Common myeloid progenitor, CD34-positive (primary cell): ENCODE data around the gene CSNK1A1.

ENCODE experiments used
- CTCF ChIA-PET: fragments of 350-600 bp; sonication (Branson Sonifier 250); formaldehyde crosslinking; loops from one replicate; lab custom pipeline; 2021; ENCODE audit warnings: antibody characterized with exemption; lab: Charles Lee
- POLR2A ChIA-PET: fragments of 350-600 bp; sonication (Branson Sonifier 250); formaldehyde crosslinking; loops from one replicate; lab custom pipeline; 2021; ENCODE audit warnings: antibody characterized with exemption; lab: Charles Lee
- DNase-seq, 3 donors: peaks; one replicate each; pipeline versions ENCODE4 v3.0.0 to v3.0.0-alpha.2; 2013
- H3K27ac ChIP-seq, 2 experiments: 1 replicate in 1 of 2; 2 replicates in 1 of 2; pipeline ENCODE4 v1.7.0; 2013; ENCODE audit warnings: inconsistent platforms in 2 of 2, low read length in 2 of 2, mild to moderate bottlenecking in 2 of 2, low read depth in 1 of 2, moderate library complexity in 1 of 2; ENCODE audit not compliant: severe bottlenecking in 2 of 2, insufficient read depth in 1 of 2, poor library complexity in 1 of 2
- H3K27me3 ChIP-seq, 5 experiments: replicated peaks in 2 of 5; 1 replicate in 3 of 5; 2 replicates in 2 of 5; pipeline versions ENCODE4 v1.6.1 to v1.7.0; 2013; ENCODE audit warnings: low read length in 4 of 5, mild to moderate bottlenecking in 2 of 5, moderate library complexity in 2 of 5, inconsistent platforms in 1 of 5; ENCODE audit not compliant: insufficient read depth in 5 of 5, control insufficient read depth in 4 of 5
- H3K36me3 ChIP-seq, 4 experiments: 1 replicate in 2 of 4; 2 replicates in 2 of 4; pipeline versions ENCODE4 v1.6.1 to v1.7.0; 2013; ENCODE audit warnings: low read length in 3 of 4, control low read depth in 1 of 4, mild to moderate bottlenecking in 1 of 4; ENCODE audit not compliant: control insufficient read depth in 4 of 4, insufficient read depth in 4 of 4
- H3K4me1 ChIP-seq, 4 experiments: 1 replicate in 3 of 4; 2 replicates in 1 of 4; pipeline versions ENCODE4 v1.6.1 to v1.7.1; 2013; ENCODE audit warnings: low read length in 3 of 4, mild to moderate bottlenecking in 3 of 4, control low read depth in 1 of 4, inconsistent platforms in 1 of 4, moderate library complexity in 1 of 4; ENCODE audit not compliant: control insufficient read depth in 4 of 4, insufficient read depth in 4 of 4; ENCODE audit errors: control extremely low read depth in 1 of 4
- H3K4me3 ChIP-seq, 7 experiments: 1 replicate in 4 of 7; 2 replicates in 3 of 7; pipeline versions ENCODE4 v1.5.1 to v1.7.0; 2013; ENCODE audit warnings: mild to moderate bottlenecking in 7 of 7, low read length in 6 of 7, moderate library complexity in 6 of 7, inconsistent platforms in 2 of 7, low read depth in 2 of 7, control low read depth in 1 of 7; ENCODE audit not compliant: insufficient read depth in 4 of 7, control insufficient read depth in 1 of 7; ENCODE audit errors: extremely low read depth in 1 of 7
- H3K9me3 ChIP-seq, 5 experiments: 1 replicate in 4 of 5; 2 replicates in 1 of 5; pipeline versions ENCODE4 v1.6.1 to v1.7.1; 2013; ENCODE audit warnings: low read length in 4 of 5, mild to moderate bottlenecking in 2 of 5, inconsistent platforms in 1 of 5, low read depth in 1 of 5, moderate library complexity in 1 of 5; ENCODE audit not compliant: control insufficient read depth in 4 of 5, insufficient read depth in 2 of 5; ENCODE audit errors: control extremely low read depth in 1 of 5
- whole genome bisulfite sequencing: methylation state at CpG from one replicate; pipeline ENCODE4 v1.1.5; 2013; ENCODE audit not compliant: insufficient coverage; 5-methylcytosine and 5-hydroxymethylcytosine counted together

The CSNK1A1 gene

GRCh38 chr5:149453618-149454415, 97.4 kb downstream of the CSNK1A1 start:
- Histone ChIP-seq H3K4me1 (peaks cover 0 to 18% (median 13%) of the 10 kb centered on the region in 4 experiments), H3K27me3 (no peaks in the 10 kb centered on the region), H3K27ac (no peak overlapping the region), H3K4me3 (no peak overlapping the region), H3K9me3 (no peaks in the 10 kb centered on the region), H3K36me3 (no peaks in the 10 kb centered on the region)
- WGBS, result 97% methylated on average over 7 of the region's 10 CpGs
- CTCF ChIA-PET, result interaction anchor here (1.3 to 4.5 kb wide), 6 partner anchors 9 to 66 kb away, joined by 3 to 23 read pairs (median 5); no protein-coding TSS in a partner anchor
- POLR2A ChIA-PET, result interaction anchor here (0.6 to 0.7 kb wide), 2 partner anchors 14 to 81 kb away, joined by 3 read pairs; no protein-coding TSS in a partner anchor
- DNase-seq, result no peak

DNA sequence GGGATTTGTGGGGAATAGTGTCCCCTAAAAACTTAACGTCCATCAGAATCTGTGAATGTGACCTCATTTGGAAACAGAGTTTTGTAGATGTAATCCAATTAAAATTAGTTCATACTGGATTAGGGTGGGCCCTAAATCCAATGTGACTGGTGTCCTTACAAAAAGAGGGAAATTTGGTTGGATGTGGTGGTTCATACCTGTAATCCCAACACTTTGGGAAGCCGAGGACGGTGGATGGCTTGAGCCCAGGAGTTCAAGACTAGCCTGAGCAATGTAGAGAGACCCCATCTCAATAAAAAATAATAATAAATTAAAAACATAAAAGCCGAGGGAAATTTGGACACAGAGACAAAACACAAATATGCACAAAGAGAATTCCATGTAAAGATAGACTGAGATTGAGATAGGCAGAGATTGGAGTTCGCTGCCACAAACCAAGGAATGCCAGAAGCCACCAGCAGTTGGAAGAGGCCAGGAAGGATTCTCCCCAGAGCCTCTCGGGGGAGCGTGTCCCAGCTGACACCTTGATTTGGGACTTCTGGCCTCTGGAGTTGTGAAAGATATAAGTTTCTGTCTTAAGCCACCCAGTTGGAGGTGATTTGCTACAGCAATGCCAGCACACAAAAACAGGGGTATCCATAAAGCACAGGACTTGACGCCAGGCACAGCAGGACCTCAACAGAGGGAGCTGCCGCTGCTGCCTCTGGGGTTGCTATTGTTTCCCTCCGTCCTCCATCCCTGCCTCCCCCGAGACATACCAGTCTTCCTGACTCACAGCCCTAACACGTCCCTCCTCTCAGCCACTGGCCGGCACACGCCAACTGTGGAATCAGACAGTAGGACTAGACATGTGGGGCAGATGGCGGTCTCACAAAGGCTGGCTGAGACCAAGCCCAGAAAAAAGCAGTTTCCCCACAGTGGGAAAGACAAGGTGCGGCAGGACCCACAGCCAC, 98.3 kb downstream of the CSNK1A1 start:
- H3K4me1 ChIP-seq, result peaks cover 0 to 18% (median 13%) of the 10 kb centered on the region in 4 experiments
- CTCF ChIA-PET, result interaction anchor here (1.0 to 4.5 kb wide), 9 partner anchors 10 to 99 kb away, joined by 3 to 23 read pairs (median 4); partner anchors contain the start of gene CSNK1A1
- DNase-seq, result no peak
- H3K27me3 ChIP-seq, result no peaks in the 10 kb centered on the region
- peak overlapping the region in 1 of 2 experiments; percentile 53 for H3K27ac ChIP-seq
- POLR2A ChIA-PET, result interaction anchor here (0.6 kb wide), 1 partner anchor 81 kb away, joined by 3 read pairs; no protein-coding TSS in a partner anchor
- no peaks in the 10 kb centered on the region for H3K36me3 ChIP-seq
- WGBS, result 95% methylated on average over 13 of the region's 16 CpGs
- no peak overlapping the region for H3K4me3 ChIP-seq
- H3K9me3 ChIP-seq, result no peaks in the 10 kb centered on the region

GRCh38 chr5:149452007-149452664, 99.1 kb downstream of the CSNK1A1 start:
- Histone ChIP-seq H3K9me3 (no peaks in the 10 kb centered on the region), H3K4me1 (peaks cover 0 to 18% (median 13%) of the 10 kb centered on the region in 4 experiments), H3K36me3 (no peaks in the 10 kb centered on the region), H3K27me3 (no peaks in the 10 kb centered on the region), H3K4me3 (peak overlapping the region in 1 of 7 experiments; percentile 13), H3K27ac (peak overlapping the region in 1 of 2 experiments; percentile 53)
- peak in 2 of 3 donors; percentile 34 to 48 for DNase-seq
- WGBS, result 65% methylated on average over 6 of the region's 11 CpGs
- CTCF ChIA-PET, result interaction anchor here (1.0 to 2.8 kb wide), 9 partner anchors 10 to 474 kb away, joined by 3 to 20 read pairs (median 4); partner anchors contain the start of gene CSNK1A1
- POLR2A ChIA-PET, result interaction anchor here (0.6 kb wide), 1 partner anchor 37 kb away, joined by 3 read pairs; no protein-coding TSS in a partner anchor

DNA sequence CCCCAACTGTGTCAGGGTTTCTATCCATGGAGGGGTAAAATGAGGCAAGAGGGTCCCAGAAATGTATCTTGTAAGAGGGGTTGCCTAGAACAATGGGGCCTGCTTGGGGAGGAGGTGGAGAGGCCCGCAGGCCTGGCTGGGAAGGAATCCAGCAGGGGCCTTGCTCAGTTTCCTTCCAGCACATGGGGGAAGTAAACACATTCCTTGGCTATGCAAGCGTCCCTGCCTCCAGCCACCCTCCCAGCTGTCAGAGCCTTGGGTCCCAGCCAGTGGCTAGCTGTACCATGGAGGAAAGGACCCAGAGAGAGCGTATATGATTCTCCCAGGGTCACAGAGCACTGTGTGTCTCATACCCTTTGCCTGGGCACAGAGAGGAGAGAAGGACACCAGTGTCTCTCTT, 101.0 kb downstream of the CSNK1A1 start:
- Histone ChIP-seq H3K9me3 (no peaks in the 10 kb centered on the region), H3K4me3 (no peak overlapping the region), H3K4me1 (peaks cover 0 to 17% (median 13%) of the 10 kb centered on the region in 4 experiments), H3K27ac (no peak overlapping the region), H3K36me3 (no peaks in the 10 kb centered on the region), H3K27me3 (no peaks in the 10 kb centered on the region)
- ChIA-PET POLR2A (no interaction called here), CTCF (interaction anchor here (1.3 to 2.8 kb wide), 2 partner anchors 8 to 99 kb away, joined by 4 to 20 read pairs; no protein-coding TSS in a partner anchor)
- WGBS, result 94% methylated on average over 3 of the region's 3 CpGs
- no peak for DNase-seq

DNA sequence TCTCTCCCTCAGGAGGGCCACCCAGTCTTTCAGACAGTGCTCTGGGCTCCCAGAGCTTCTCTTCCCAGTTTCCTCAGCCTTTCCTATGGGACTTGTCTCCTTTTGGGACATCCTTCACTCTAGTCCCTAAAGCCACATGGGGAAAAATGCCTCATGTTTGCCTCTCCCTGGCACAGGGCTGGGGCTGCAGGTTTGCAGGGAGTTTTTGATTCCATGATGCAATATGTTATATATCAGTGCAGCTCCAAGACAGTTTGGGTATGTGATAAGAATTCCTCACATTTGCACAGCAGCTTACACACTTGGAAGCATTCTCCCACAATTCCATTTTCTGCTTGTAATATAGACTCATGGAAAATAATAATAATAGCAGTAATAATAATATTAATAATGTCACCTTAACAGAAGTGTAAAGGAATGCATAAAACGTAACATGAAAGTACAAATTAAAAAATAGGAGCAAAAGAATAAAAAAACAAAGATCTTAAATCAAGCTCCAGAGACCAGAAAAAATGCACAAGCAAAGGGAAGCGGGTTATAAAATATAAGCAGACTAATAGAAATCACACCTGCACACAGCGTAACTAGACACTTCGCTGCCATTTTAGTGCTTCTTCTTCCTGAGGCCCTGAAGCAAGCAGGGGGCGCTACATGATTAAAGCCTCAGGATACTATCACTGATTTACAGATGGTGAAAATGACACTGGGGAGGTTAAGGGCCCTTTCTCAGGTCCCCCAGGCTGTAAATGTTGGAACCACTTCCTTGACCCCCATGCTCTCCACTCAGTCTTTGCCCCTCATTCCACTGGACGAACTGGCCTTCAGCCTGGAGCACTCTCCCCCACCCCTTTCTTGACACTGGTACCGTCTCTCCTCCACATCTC, 102.2 kb downstream of the CSNK1A1 start:
- H3K27ac ChIP-seq, result no peak overlapping the region
- POLR2A ChIA-PET, result no interaction called here
- CTCF ChIA-PET, result interaction anchor here (0.8 to 5.6 kb wide), 4 partner anchors 9 to 103 kb away, joined by 3 to 49 read pairs (median 5); partner anchors contain the start of gene CSNK1A1

More for the DNA sequence above, 102.2 kb downstream of the CSNK1A1 start:
- no peaks in the 10 kb centered on the region for H3K27me3 ChIP-seq
- 97% methylated on average over 6 of the region's 7 CpGs for WGBS
- no peak overlapping the region for H3K4me3 ChIP-seq
- DNase-seq, result peak in 1 of 3 donors; percentile 38
- H3K4me1 ChIP-seq, result peaks cover 0 to 17% (median 13%) of the 10 kb centered on the region in 4 experiments
- H3K9me3 ChIP-seq, result peaks cover 0 to 3% (median 0%) of the 10 kb centered on the region in 5 experiments
- H3K36me3 ChIP-seq, result no peaks in the 10 kb centered on the region
